Measurements from ENCODE around the gene FAM89B. TPM values are rescaled to one million over a fixed set of nuclear protein-coding genes. Genes with fewer than 3 reads are reported as not detected.

The FAM89B gene
- total RNA-seq, 1 experiment from 2014 or later = 40.0 TPM

DNA sequence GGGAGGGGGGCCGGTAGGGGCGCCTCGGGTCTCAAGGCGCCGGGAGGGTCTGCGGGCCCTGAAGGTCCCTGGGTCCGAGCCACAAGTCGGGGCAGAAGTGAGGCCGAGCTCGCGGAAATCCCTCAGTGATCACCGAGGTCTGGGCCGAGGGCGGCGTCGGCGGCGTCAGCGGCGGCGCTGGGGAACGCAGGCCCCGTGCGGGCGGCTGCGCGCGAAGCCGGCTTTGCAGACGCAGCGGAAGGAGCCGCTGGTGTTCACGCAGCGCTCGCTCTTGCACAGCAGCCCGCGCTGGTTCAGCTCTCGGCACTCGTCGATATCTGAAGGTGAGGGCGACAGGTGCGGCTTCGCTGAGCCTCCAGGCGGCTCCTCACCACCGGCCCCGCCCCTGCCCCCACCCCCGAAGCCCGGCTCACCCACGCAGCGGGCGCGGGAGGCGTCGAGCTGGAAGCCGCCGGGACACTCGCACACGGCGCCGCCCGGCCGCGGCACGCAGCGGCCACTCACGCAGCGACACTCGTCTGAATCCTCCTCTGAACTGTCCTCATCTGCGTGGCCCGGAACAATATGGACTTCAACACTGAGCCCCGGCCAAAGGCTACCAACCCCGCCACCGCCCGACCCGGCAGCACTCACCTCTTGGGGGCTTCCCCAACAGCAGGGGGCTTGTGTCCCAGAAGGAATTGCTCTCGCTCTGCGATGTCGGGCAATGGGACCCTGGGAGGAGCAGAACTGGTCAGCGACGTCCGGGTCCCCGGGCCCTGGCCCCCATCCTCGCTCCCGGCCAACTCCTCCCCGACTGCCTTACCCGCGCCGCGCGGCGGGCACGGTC is 33.2 kb upstream of the FAM89B start:
- DNase-seq (ENCODE audit: low read depth) = no peak

DNA sequence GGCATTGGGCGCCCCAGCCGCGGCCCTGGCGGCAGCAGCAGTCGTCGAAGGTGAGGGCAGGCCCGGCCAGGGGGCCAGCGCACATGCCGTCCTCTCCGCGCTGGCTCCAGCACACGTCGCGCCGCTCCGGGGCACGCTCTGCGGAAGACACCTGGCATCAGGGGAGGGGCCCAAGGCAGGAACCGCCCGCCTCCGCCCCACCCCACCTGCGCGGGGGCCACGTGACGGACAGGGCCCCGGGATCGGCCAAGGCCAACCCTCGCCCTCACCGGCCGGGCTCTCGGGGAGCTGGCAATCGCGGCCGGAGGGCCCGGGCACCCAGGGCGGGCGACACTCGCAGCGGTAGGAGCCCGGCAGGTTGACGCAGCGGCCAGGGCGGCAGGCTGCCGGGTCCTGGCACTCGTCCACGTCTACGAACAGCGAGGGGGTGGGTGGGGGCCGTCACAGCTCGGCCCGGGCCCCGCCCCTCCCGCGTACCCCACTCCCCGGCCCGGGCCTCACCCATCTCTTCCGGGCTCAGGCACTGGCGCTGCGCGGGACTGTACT is 32.5 kb upstream of the FAM89B start:
- DNase-seq (ENCODE audit: low read depth) = no peak

DNA sequence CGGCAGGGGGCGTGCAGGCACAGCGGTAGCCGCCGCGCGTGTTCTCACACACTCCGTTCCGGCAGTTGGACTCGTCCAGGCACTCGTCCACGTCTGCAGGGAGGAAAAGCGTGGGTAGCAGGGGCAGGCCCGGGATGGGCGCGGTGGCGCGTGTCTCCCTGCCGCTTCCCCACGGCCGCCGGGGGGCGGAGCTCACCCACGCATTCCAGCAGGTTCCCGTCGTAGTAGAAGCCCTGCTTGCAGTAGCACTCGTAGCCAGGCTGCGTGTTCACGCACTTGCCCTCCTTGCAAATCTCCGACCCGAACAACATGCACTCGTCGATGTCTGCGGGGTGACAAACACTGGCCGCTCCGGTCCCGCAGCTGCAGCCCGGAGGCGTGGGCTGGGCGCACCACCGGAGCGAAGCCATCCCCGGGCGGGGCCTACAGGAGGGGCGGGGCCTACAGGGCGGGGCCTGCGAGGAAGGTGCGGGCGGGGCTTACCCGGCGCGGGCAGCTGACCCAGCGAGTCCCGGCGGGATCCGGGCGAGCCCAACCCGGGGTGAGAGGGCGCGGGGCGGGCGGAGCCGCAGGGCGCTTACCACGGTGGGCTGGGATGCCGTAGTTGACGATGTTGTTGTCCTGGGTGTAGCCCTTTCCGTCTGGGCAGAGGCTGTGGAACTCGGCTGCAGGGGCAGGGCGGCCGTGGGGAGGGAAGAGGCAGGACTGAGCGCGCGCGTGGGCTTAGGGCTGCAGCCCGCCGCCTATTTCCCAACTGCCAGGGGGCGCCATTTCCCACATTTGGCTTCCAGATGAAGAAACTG is 31.8 kb upstream of the FAM89B start:
- DNase-seq (ENCODE audit: low read depth) = no peak

DNA sequence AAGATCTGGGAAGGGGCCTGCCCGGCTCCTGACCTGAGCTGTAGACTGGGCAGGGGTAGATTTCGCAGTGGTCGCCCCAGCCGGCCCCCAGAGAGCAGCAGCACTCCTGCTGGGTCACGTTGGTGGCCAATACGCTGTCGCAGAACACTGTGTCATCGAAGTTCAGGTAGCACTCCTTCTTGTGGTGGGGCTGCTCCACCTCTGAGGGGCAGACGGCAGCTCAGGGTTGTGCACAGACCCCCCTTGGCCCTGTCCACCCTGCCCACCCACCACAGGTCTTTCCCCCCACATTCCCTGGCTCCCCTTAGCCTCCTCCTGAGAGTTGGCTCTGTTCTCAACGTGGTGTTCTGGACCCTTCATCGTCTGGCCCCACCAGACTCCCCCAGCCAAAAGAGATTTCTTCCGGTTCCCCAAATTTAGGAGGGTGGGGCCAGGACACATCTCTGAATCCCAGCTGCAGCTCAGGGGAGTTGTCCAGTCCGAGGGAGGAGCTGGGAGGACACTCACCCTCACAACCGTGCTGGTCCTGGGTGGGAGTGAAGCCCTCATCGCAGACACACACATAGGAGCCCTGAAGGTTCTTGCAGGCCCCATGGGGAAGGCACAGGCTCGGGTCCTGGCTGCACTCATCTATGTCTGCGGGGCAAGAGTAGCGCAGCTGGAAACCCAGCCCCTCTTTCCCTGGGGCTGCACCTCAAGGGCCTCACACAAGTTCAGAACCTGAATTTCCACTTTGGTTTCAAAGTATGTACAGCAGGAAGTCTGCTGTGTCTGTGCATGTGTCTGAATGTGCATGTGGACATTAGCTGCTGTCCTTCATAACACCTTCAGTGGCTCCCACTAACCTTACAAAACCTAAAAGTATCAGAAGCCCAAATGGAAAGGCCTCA is 31.0 kb upstream of the FAM89B start:
- no peak for DNase-seq (ENCODE audit: low read depth)

DNA sequence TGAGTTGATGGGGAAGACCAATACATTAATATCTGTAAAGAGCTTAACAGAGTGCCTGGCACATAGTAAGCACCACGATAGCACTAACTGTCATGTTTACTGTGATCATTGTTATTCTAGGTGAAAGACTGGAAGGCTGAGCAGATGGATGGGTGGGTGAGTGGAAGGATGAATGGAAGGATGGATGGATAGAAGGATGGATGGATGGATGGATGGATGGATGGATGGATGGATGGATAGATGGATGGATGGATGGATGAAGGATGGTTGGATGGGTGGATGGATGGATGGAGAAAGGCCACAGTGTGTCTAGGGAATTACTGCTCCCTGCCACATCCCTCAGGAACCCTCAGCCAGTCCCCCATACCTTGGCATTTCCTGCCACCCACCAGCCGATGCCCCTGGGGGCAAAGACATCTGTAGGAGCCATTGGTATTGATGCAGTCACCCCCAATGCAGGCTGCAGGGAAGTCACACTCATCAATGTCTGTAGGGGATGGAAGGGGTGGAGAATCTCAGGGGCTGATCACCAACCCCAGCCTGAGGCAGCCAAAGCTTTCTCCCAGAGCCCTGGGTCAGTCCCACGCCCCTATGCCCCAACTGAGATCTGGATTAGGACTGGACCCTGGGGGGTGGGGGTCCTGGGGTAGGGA is 29.5 kb upstream of the FAM89B start:
- DNase-seq (ENCODE audit: low read depth) = no peak

DNA sequence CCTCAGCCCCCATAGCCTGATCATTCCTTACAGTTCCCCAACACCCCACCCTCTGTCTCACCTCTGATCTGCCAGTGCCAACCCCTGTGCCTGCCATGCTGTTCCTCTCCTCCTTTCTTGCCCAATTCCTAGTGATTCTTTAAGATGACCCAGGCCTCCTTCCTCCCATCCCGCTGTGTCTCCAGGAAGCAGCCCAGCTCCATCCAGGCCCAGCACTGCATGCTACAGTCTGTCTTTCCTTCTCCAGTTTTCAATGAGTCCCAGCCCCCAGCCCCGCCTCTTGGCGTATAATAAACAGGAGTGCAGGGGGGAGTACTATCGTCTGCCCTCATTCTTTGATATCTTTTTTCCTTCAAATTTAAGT is 26.5 kb upstream of the FAM89B start:
- DNase-seq (ENCODE audit: low read depth) = no peak

DNA sequence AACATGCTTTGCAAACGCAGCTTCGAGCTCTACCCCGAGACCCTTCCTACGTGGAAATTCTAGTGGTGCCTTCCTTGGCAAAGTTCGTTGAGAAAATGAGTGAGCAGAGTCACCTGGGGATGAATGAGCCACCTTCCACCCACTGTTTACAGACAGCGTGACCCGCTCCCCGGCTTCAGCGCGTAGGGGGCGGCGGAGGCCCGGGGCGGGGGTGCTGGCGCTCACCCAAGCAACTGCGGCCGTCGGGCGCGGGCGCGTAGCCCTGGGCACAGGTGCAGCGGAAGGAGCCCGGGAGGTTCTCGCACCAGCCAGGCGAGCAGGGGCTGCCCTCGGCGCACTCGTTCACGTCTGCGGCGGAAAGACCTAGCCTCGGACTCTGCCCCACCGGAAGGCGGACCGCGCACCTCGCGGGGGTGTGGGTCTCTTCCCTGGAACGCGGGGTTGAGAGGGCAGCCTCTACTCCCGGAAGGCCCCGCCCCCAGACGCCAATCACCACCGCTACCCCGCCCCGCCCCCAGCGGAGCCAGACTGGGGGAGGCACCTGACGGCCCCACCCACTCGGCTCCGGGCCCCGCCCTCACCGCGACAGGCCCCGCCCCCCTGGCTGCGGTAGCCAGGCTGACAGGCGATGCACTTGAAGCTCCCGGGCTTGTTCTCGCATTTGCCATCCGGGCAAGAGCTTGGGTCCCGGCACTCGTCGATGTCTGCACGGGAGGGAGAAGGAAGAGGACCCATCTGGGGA is 25.9 kb upstream of the FAM89B start:
- no peak for DNase-seq (ENCODE audit: low read depth)

DNA sequence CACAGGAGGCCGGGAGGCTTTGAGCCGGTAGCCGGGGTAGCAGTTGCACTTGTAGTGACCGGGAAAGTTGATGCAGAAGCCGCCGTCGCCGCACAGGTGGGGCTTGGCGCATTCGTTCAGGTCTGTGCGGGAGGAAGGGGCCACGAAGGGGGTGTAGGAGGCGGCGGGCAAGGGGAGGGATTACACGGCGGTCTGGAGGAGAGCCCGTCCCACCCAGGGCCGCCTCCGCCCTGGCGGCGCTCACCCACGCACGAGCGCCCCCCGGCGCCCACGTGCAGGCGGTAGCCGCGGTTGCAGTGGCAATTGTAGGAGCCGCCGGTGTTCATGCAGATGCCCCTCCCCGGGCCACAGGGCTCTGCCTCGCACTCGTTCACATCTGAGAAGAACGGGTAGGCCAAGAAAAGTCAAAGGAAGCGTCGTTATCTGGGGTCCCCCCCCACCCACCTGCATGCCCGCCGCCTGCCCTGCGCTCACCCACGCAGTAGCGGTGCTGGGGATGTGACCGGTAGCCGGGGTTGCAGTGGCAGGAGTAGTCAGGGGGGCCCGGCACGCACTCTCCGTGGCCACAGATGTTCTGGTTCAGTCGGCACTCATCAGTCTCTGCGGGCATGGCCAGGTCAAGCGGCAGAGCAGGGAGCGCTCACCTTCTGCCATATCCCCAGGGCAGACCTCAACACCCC is 24.8 kb upstream of the FAM89B start:
- no peak for DNase-seq (ENCODE audit: low read depth)

DNA sequence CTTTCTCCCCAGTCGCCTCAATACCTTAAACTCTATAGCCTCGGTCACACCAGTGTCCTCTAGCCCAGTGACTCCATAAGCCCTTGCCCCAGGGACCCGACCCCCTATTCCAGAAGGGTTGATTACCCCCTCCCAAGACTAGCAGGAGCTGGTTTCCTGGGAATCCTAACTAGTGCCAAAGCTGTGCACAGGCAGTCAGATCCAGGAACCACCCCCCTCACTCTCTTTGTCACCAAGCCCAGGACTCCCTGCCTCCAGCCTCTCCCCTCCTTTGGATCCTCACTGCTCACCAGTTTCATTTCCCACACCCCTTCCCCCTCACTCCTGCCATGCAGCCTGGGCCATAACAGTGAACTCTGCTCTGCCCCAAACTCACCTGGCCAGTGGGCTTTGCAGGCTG is 23.9 kb upstream of the FAM89B start:
- no peak for DNase-seq (ENCODE audit: low read depth)

DNA sequence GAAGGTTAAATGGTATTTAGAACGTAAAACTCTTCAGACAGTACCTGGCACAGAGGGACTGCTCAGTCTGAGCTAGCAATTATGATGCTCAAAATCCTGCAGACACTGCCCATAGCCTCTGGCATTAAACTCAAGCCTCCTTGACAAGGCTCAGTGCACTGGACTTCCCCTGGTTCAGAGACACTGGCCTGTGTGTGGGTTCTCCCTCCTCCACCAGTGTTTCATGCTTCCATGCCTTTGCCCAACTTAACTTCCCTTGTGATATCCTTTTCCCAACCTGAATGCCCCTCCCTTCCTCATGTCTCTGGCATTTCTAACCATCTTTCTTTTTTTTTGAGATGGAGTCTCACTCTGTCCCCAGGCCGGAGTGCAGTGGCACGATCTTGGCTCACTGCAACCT is 23.2 kb upstream of the FAM89B start:
- DNase-seq (ENCODE audit: low read depth) = no peak

DNA sequence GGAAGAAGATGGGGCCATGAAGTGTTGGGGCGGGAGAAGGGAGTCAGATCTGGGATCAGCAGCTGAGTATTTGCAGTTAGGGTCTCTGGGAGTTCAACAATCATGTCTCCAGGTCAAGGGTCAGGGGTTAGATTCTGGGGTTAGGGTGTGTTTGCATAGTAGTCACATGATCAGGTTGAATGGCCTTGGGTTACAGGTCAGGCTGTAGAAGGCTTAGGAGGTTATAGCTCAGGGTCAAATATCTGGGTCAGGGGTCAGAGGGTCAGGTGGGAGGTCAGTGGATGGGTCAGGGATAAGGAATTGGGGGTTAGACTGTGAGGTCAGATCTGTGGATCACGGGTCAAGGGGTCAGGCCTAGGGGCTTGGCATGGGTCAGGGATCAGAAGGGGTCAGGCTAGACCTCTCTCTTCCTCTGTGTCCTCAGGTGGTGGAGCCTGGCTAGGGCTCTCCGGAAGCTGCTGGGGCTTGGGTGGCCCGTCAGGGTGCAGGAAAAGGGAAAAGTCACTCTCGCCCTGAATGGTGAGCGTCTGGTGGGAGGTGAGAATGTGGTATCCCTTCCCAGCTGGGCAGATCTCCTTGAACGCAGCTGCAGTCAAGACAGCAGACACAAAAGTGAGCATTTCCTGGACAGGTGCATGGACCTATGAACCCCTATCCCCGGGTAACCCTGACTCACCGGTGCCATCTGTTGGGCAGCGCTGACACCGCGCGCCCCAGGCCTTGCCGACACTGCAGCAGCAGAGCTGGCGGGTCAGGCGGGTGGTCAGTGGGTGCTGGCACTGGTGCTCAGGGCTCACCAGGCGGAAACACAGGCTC is 20.6 kb upstream of the FAM89B start:
- no peak for DNase-seq (ENCODE audit: low read depth)

DNA sequence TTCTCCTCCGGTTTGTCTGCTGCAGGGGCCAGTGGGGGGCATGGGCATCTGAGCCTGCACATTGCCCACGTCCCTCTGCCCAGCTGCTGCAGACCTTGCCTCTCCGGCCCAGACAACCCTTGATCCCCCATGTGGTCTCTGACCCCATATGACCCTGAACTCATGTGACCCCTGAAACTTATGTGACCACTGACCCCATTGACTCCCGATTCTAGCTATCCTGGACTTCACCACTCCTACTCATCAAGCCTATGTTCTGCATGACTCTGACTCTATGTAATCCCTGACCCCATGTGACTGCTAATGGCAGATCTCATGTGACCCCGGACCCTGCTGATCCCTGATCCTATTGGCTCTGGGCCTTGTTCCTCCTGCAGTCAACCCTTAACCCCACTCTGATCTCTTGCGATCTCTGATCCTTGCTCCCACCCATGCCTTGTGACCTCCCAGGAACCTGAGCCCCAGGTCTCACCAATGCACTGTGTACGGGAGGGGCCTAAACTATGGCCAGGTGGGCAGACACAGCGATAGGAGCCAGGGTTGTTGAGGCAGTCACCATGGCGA is 19.9 kb upstream of the FAM89B start:
- no peak for DNase-seq (ENCODE audit: low read depth)

DNA sequence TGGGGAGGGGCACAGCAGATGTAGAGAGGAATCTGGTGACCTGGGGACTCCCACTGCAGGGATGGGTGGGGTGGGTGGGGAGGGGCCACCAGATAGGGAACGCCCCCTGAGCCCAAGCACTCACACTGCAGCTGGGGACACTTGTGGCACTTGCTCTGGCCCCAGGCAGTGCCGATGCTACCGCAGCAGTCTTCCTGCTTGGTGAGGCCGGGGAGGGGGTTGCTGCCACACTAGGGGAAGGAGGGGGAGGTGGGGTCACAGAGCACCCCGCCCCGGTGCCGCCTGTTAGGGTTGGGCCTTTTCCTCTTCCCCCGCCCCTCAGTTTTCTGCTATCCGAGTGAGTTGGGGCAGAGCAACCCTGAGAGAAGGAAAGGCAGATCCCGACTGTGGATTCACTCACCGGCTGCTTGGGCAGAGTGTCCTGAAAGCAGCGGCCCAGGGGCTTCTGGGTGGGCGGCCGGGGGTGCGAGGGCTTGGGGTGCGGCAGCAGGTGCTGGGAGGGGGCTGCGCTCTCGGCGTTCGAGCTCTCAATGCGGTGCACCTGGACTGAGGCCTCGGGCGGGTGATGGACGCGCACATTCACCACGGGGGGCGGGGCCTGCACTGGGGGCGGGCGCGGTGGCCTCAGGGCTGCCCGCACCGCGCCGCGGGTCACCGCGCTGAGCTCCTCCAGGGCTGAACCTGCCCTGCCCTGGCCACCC is 18.9 kb upstream of the FAM89B start:
- DNase-seq (ENCODE audit: low read depth) = no peak

DNA sequence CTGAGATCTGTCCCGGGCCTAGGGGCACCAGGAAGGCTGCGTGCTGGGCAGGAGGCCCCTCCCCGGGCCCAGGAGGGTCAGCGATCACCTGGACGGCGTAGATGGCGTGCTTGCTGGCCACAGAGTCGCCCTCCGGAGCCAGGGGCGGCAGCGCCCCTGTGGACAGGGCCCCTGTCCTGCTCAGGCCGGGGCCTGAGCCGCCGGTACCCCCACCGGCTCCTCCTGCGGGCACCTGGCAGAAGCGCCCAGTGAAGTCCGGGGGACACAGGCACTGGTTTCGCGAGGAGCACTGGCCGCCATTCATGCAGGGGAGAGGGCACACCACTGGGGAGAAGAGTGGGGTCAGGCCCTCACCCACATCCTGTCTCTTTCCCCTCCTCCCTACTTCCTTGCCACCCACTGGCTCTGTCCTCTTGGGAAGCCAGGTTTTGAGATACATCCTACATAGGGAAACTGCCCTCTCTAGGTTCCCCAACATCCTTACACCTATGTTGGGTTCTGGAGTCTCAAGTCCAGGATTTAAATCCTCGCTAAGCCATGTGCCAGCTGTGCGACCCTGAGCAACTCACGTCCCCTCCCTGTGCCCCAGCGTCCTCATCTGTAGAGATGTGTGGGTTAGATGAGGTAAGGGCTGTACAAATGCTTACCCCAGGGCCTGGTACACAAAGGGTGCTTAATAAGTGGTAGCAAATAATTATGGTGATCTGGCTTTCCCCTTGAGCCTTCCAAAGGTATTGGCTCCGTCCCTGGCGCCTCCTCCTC is 18.1 kb upstream of the FAM89B start:
- no peak for DNase-seq (ENCODE audit: low read depth)

DNA sequence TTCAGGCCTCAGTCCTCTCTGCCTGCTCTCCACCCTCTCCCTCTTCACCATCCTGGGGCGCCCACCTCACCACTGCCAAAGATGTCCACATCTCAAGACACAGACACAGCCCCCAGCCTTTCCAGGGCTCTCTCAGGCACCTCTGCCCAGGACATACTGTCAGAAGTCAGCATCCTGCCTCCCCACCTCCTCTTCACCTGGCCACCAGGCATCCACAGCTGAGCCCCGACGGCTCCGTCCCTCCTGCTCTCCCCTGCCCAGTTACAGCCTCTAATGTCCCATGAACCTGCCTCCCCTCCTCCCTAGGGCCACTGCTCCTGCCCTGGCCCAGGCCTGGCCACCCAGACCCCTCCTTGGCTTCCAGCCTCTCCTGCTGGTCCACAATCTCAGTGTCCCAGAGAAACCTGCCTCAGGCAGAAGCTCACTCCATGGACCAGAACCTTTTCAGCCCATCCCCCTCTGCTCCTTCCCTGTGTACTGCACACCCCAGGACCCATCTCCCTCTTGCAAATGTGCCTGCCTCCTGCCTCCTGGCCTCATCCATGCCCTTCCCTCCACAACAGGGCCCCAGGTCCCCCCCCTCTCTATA is 17.4 kb upstream of the FAM89B start:
- DNase-seq (ENCODE audit: low read depth) = no peak

DNA sequence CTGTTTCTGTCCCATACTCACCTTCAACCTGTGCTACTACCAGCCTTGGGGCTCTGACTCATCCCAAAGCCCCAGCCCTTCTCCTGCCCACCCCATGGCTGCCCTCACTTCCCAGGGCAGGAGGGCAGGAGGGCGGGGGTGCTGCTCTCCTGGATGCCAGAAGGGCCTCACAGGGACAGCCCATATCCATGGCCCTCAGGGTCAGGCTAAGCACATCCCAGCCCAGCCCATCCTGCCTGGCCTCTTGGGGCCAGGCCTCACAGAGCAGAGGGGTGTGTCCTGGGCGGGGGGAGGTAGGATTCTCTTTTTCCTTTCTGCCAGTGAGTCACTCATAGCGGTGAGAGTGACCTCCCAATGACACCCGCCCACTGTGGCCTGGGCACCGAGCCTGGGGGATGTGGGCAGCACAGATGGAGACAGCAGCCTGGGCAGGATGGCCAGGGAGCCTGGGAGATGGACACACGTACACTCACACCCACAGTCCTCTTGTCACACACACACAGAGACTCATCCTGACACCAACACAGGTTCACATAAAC is 16.6 kb upstream of the FAM89B start:
- peak; percentile 98 for DNase-seq (ENCODE audit: low read depth)

Data from M059J (cell line).